ENCODE results near the gene ANKRD11.
"Not testable (repeated sequence)": the region's sequence is repeated elsewhere in the genome, so short reads cannot be mapped to it uniquely, and the experiment has no call there.

Gene ANKRD11

GRCh38 chr16:89318871-89319630 is 171.3 kb downstream of the ANKRD11 start:
- in situ Hi-C loops (cut with MboI; ENCODE audit: low sequenced_read_pairs), result no loop called here

- in situ Hi-C loops (cut with MboI; ENCODE audit: low sequenced_read_pairs), result no loop called here
Observed at GRCh38 chr16:89318430-89318758, 172.0 kb downstream of the ANKRD11 start.

DNA sequence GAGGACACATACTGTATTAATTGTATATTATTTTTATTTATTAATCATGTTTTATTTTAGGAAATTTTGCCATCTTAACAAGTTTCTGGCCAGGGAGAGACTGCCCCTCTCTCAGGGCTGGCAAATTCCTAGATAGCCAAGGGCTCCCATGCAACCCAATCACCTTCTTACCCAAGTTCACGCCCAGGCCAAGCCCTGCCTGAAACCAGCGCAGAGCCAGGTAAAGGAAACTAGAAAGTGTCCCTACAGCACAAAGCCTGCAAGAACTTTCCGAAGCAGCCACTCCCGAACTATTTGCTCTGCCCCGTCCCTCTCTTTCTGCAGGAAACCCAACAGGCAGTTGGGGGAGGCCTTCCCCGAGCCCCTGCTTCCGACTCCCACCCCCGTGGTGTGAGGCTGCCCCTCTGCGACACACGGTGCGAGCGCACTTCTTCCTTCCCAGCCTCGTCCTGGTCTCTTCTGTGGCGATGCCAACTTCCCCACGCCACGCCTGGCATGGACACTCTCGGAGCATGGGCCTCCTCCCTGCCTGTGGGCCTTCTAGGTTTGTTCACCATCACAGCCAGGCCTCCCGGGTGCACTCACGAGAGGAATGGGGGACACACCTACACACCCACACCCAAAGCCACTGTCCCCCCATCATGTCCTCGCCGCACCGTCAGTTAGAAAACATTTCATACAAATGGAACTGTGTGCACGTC is 172.5 kb downstream of the ANKRD11 start:
- in situ Hi-C loops (cut with MboI; ENCODE audit: low sequenced_read_pairs), result no loop called here

- in situ Hi-C loops (cut with MboI; ENCODE audit: low sequenced_read_pairs), result no loop called here
Observed at GRCh38 chr16:89317101-89317671, 173.2 kb downstream of the ANKRD11 start.

- in situ Hi-C loops (cut with MboI; ENCODE audit: low sequenced_read_pairs), result no loop called here
Observed at GRCh38 chr16:89316701-89317100, 173.7 kb downstream of the ANKRD11 start.

DNA sequence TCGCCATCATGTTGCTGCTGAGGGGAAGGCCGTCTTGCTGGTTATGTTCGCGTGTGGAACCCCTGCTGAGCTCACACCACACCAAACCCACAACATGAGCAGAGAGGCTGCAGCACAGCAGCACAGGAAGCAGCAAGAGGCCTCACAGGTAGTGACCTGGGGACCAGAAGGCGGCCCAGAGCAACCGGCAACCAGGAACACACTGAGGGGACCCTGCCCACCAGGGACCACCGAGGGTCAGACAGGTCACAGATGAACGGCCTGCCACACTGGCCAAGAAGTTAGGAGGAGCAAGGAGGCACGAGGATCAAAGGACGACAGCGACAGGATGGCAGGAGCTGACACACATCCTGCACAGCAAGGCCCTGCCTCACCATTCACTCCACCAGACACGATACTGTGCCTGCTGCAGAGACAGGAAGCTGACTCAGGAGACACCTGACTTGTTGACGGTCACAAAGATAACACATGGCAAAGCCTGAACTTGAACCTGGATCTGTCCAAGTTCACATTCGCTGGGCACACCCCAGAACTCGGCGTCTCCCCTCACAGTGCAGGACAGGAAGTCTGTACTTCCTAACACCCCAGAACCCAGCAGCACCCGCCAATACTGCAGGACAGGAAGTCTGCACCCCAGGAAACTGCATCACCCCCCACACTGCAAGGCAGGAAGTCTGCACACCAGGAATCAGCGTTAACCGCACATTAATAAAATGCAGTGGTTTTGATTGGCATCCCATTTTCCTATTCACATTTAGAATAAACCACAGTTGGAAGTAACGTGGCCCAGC is 174.4 kb downstream of the ANKRD11 start:
- in situ Hi-C loops (cut with MboI; ENCODE audit: low sequenced_read_pairs), result no loop called here

DNA sequence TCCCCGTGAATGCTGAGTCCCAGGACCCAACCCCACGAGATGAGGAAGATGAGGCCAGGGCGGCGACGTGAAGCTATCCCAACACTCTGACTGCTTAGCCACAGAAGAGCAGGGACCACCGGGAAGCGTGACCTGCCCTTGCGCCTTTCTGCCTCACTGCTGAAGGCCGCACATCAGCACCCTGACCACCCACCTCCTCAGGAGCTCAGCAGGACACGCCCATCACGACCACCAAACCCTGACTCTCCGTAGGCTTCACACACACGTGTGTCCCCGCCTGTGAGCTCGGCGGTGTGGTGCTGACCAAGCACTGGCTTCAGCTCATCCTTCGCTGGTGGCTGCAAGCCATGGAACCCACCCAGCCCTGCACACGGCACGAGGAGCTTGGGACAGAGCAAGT is 175.1 kb downstream of the ANKRD11 start:
- in situ Hi-C loops (cut with MboI; ENCODE audit: low sequenced_read_pairs), result no loop called here

GRCh38 chr16:89314854-89315253 is 175.5 kb downstream of the ANKRD11 start:
- in situ Hi-C loops (cut with MboI; ENCODE audit: low sequenced_read_pairs), result no loop called here

- in situ Hi-C loops (cut with MboI; ENCODE audit: low sequenced_read_pairs), result no loop called here
Observed at GRCh38 chr16:89314357-89314756, 176.0 kb downstream of the ANKRD11 start.

DNA sequence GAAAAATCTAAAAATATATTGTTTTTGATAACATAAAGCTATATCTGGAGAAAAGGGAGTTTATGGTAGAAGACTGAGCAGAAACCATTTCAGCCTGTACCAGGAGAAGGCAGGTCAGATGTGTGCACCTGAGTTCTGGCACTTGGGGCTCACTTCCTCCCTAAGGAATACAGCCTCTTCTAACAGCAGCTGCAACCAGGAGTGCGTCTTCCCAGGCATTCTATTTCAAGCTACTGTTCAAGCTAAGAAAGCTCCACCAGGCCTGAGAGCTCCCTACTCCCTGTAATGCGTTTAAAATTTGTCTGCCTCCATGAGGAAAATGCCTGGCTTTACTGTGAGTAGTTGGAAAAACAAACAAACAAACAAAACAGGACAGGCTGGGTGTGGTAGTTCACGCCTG is 176.8 kb downstream of the ANKRD11 start:
- in situ Hi-C loops (cut with MboI; ENCODE audit: low sequenced_read_pairs), result no loop called here

GRCh38 chr16:89312598-89313299 is 177.6 kb downstream of the ANKRD11 start:
- in situ Hi-C loops (cut with MboI; ENCODE audit: low sequenced_read_pairs), result no loop called here

- in situ Hi-C loops (cut with MboI; ENCODE audit: low sequenced_read_pairs), result no loop called here
Observed at GRCh38 chr16:89312194-89312593, 178.2 kb downstream of the ANKRD11 start.

- in situ Hi-C loops (cut with MboI; ENCODE audit: low sequenced_read_pairs), result no loop called here
Observed at GRCh38 chr16:89311636-89312035, 178.7 kb downstream of the ANKRD11 start.

DNA sequence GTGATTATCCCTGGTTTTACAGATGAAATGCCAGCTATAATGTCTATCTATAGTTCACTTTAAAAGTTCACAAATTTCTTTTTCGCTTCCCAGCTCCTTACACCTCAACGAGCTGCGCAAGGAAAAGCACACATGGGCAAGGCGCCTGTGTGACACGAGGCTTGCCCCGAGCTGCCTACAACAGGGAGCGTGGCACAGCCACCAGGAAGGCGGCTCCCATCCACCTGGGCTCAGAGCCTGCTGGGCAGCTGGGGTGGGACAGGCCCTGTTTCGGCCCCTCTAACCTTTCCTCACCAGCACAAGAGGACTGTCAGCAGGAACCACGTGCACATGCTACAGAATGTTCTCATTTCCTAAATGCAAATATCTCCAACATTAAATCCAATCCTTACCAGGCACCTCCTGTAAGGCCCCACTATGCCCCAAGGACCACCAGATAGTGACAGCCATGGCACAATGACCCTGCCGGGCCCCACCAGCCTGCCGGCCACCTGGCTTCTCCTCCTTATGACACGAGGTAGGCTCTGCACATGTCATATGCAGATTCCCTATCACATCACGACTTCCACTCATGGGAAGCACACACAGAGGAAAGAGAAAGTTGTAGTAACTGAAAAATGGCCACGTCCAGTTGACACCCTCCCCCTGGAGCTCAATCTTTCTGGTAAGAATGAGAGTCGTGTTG is 180.8 kb downstream of the ANKRD11 start:
- in situ Hi-C loops (cut with MboI; ENCODE audit: low sequenced_read_pairs), result no loop called here

DNA sequence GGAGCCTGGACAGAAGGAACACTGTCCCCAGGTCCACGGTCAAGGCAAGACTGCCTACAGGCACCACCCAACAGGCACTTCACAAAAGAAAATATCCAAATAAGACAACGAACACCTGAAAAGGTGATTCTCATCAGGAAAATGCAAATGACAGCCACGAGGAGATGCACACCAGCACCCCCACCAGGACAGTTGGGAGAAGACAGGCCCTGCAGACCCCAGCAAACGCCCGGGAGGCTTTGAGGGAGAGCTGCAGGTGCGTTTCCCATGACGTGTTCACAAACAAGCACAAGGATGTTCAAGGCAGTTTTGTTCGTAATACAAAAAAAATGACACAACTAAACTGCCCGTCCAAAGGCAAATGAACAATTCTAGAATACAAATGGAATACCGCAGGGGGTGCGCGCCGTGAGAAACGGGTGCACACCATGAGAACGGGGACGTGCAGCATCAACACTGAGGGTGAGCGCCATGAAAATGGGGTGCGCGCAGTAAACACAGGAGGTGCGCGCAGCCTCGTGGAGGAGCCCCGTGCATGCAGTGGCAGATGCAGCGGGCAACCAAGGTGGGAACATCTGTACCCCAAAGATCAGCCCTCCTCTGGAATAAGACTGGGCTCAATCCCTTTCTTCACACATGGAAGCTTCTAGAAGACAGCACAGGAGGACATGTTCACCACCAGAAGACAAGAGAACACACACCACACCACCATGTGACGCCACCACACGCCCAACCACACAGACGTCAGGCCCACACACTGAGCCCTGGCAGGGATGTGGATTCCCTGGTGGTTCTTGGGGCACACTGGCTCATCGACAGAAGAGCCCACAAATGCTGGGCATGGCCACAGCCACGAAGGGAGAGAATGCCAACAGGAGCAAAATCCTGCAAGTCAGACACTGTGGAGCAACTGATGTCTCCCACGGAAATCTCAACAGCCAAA is 181.7 kb downstream of the ANKRD11 start:
- in situ Hi-C loops (cut with MboI; ENCODE audit: low sequenced_read_pairs), result no loop called here

GRCh38 chr16:89307421-89307805 is 182.9 kb downstream of the ANKRD11 start:
- in situ Hi-C loops (cut with MboI; ENCODE audit: low sequenced_read_pairs), result no loop called here

- in situ Hi-C loops (cut with MboI; ENCODE audit: low sequenced_read_pairs), result not testable (repeated sequence)
Observed at GRCh38 chr16:89306457-89307420, 183.6 kb downstream of the ANKRD11 start.
